HuH-7.5 (cell line): Measurements from ENCODE around the gene ADGRA3.

Source experiments
- DNase-seq: peaks from one replicate; pipeline ENCODE4 v3.0.0; 2011; ENCODE audit warnings: low spot score

The ADGRA3 gene

GRCh38 chr4:22512306-22512705 lies 3.6 kb downstream of the ADGRA3 start:
- DNase-seq: no peak

DNA sequence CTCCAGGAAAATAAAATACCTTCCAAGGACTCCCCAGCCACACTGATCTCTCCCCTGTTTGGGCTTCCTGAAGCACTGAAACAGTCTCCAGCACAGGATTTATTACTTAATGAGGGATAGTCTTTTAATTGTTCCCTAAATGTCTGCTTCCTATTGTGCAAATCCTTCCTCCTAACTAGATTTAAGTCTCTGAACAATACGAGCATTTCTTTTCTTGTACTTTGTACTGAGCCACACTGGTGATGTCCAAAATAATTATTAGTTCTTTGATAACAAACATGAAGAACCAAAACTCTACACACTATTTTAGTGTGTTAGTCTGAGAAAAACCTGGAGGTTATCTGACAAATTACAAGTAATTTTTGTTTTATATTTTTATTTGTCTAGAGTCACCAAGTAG lies 5.1 kb downstream of the ADGRA3 start:
- no peak for DNase-seq

DNA sequence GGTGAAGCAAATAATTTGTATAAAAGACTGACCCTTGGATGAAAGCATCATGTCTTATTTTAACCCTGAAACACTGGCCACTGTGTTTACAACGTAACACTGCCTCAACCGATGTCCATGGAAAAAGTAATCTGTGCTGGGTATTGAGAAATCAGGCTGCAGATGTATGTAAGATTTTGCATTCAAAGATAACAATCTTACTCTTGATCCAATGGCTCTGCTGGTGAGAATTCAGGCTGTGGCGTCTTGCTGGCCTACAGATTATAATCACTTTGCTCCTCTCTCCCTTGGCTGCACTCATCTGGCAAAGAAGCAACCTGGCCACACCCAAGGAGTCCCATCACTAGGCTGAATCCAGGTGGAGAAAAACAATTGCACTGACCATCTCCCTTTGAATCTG lies 7.5 kb downstream of the ADGRA3 start:
- DNase-seq: no peak

DNA sequence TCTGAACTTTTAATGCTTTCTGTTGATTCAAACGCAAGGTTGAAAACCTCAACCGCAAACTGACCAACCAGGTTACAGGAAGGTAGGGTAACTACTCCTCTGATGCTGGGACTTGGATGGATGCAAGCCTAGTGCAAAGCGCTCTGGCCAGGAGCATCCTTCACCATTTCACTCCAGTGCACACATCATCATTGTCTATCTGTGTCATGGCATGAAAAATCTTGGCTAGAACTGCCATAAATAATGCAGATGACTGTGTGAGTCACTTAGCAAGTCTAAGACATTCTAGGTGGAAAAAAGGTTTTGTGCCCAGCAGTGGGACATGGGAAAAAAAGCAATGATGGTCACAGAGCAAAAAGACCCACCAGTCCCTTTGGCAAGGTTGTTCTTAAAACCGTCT lies 10.9 kb downstream of the ADGRA3 start:
- DNase-seq: no peak

- DNase-seq: no peak
These were observed 11.4 kb downstream of the ADGRA3 start for GRCh38 chr4:22504447-22504846.

DNA sequence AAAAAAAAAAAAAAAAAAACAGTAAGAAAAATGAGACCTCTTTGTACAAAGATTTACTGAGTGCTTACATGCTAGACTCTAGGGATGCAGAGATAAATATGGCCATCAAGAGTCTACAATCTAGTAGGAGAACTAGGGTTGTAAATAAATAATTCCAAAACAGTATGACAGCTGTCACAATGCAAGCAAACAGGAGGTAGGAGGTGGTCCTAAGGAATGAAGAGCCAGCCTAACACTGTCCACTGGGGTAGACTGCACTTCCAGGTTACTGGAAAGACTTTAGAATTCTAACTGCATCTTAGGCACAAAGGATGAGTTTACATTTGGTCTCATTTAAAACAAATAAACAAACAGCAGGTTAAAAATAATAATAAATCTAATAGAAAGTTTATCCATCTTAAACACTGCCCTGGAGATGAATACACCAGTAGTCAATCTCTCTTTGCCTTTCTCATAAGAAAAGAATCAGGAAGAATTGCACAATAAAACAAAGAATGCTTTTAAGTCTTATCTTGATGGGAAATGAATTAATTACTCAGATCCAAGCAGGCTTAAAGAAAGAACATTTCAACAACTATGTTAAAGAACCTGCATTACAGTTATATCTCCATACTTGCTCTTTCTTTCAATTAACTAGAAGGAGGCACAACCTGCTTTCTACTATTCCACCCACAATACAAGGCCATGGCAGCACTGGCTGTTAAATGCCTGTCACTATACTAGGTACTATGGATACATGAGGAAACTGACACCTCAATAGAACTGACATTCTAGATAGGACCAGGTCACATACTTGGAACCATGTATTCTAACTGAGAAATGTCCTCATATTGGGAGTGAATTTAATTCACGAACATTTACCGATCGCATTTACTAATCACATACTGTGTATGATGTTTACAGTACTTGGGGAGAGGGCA lies 12.7 kb downstream of the ADGRA3 start:
- DNase-seq: no peak

DNA sequence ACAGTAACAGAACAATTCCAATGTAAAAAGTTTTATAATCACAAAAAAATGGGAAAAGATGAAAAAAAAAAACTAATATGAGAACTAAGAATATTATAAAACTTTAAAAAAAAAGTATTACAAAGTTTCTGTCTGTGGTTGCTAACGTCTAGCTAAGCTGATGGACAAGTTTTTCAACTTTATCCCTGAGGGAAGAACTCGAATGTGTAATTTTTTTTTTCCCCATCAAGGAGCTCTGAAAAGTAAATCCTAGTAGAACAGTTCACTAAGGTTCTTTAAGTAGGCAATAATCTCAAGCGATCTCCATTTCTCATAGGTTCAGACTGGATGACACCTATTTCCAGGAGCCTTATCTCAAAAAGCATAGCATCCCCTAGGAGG lies 14.2 kb downstream of the ADGRA3 start:
- DNase-seq: no peak

GRCh38 chr4:22500831-22501714 lies 14.8 kb downstream of the ADGRA3 start:
- no peak for DNase-seq

- DNase-seq: no peak
These were observed 15.7 kb downstream of the ADGRA3 start for GRCh38 chr4:22500128-22500611.

DNA sequence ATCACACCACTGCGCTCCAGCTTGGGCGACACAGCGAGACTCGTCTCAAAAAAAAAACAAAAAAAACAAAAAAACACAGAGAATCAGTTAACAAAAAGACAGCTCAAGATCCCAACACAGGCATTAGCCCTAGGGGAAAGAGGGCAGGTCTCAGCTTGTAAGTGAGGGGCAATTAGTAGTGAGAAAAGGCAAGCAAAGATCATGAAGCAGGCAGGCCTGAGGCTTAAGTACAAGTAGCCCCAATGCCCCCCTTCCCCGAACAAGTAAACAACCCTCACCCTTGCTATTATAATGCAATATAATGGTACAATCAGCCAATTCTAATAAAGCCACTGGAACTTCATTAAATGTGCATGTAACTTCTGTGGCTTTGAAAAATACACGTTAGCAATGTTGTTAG lies 17.0 kb downstream of the ADGRA3 start:
- no peak for DNase-seq

DNA sequence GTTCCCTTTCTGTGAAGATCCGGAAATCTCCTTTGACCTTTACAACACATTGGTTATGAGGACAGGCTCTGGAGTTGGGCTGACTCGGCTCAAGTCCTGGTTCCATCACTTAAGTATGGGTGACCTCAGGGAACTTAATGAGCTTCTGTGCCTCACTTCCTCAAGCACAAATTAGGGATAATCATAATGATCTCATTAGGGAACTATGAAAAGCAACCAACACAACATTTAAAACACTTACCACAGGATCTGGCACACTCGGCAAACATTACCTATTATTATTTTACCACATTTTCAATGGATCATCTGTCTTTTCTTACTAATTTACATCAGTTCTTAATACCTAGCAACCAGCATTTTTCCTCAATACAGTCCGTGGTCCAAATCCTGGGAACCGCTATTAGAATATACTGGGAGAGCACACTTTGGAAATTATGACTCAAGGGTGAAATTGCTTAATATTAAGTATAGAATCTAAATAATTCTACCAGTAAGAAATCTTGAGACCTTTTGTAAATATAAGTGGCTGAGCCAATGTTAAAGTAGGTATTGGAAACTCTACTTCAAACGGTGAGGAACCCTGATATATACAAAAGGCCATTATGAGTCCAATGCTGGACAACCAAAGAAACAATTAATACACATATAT lies 19.6 kb downstream of the ADGRA3 start:
- no peak for DNase-seq

DNA sequence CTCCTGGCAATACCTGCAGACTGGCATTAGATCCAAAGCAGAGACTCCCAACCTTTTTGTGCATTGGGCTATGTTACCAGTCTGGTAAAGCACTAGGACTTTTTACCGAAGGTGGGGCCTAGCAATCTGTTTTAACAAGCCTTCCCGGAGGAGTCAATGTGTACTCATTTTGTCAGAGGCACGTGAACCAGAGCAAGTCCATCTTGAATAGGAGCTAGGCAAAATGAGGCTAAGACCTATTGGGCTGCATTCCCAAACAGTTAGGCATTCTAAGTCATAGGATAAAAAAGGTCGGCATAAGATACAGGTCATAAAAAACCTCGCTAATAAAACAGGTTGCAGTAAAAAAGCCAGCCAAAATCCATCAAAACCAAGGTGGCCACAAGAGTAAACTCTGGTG lies 22.3 kb downstream of the ADGRA3 start:
- no peak for DNase-seq

DNA sequence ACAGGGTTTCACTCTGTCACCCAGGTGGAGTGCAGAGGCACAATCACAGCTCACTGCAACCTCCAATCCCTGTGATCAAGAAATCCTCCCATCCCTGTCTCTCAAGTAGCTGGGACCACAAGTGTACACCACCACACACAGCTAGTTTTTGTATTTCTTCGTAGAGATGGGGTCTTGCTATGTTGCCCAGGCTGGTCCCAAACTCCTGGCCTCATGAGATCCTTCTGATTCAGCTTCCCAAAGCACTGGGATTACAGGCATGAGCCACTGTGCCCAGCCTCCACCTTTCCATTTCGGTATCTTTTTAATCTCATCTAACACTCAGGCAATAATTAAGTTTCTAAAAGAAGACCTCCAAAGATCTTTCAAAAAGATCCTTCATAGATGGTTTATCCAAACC lies 22.9 kb downstream of the ADGRA3 start:
- no peak for DNase-seq

DNA sequence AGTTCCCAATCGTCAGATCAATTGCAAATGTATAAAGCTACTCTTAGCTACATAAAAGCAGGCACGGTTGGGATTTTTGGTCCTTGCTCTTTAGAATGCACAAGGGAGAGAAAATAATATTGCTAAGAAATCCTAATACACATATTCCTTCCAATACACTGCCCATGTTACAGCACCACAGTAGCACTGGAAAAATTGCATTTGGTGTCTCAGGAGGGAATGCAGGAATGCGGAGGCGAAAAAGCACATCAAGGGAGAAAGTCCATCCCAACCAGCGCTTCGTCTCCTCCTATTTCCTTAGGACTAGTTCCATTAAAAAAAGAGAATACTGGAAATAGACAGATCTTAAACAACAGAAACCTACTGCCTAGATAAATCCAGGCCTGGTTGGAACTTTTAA lies 23.9 kb downstream of the ADGRA3 start:
- DNase-seq: no peak

- DNase-seq: no peak
These were observed 25.0 kb downstream of the ADGRA3 start for GRCh38 chr4:22490718-22491315.

DNA sequence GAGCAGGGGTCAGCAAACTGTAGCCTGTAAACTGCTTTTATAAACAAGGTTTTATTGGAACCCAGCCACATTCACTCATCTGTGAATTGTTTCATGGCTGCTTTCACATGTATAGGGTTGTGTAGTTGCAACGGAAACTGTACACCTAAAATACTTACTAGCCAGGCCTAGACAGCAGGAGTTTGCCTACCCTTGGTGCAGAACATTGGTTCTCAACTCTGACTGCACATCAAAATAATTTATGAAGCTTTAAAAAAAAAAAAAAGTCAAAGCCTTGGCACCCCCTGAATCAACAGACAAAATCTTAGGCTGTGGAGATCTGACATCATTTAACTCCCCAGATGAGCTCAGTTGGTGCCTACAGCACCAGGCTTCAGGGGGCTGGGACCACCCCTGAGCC lies 27.8 kb downstream of the ADGRA3 start:
- no peak for DNase-seq

DNA sequence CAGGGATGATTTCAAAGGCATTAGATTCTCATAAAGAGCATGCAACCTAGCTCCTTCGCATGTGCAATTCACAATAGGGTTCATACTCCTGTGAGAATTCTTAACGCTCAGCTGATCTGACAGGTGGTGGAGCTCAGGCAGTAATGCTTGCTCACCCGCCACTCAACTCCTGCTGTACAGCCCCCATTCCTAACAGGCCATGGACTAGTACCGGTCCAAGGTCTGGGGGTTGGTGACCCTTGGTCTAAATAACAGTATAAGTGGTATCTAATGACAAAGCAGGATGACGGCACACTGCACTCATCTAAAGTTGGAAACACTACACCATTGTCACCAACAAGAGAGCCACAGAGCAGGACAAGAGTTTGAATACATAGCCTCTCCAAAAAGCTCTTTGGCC lies 28.5 kb downstream of the ADGRA3 start:
- DNase-seq: no peak

GRCh38 chr4:22486276-22486675 lies 29.6 kb downstream of the ADGRA3 start:
- DNase-seq: no peak

DNA sequence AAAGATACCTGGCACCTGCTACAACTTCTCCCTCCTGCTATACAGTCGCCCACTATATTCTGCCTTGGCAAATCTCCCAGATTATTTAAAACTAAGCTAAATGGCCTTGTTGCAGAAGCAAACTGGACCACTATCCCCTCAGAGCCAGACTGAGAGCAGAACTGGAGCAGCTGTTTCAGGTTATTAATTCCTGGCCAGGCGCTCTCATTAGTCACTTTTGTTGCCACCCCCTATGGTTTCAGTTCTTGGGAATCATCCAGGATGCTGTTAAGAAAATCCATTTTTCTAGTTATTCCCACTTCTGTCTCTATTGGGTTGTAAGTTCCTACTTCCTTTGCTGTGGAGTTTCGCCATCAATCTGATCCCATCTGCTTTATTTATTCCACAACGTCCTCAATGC lies 30.1 kb downstream of the ADGRA3 start:
- DNase-seq: no peak

DNA sequence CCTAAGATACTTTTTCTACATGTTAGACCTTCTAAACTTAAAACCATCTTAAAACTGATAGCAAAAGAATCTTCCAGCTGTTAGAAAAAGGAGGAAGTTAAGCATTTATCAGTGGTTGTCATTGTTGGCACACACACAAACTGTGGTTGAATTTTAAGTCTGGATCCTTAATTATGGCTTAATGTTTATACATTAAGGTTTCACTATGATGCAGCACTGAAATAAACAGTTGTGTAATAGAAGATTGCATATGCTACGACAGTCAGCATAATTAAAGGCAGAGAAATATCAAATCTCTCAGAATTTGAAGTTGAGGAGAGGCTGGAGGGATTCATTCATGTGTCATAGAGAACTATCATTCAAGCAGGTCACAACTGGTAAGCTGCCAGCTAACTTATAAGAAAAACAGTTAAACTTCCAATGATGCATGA lies 32.3 kb downstream of the ADGRA3 start:
- no peak for DNase-seq

DNA sequence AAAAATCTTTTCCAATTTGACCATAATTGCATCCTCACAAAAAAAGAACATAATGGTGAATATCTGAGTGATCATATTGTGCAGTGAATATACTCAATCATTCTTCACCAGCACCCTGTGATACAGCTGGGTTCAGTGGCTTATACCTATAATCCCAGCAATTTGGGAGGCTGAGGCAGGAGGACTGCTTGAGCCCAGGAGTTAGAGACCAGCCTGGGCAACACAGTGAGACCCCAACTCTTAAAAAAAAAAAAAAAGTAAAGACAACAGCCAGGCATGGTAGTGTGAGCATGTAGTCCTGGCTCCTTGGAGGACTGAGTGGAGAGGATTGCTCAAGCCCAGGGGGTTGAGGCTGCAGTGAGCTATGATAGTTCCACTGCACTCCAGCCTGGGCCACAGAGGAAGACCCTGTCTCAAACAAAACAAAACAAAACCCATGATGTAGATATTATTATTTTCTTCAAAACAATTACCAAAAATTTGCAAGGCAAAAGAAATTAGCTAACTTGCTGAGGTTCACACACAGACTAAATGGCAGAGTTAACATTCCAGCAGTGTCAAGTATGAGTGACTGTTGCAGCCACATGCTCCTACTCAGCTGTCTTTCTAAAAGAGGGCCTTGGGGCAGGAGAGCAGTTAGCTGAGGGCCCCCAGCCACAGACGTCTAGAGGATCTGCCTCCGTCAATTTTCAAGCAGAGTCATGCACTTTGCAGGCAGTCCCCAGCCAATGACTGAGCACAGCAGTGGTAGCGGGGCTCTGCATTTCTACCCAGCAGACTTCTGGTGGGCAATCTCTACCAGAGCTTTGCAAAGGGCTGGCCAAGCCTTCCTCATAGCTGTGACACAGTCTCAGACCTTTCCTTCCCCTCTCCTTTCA lies 33.4 kb downstream of the ADGRA3 start:
- no peak for DNase-seq
